Measurements from ENCODE around the gene RNF17.

The RNF17 gene

GRCh38 chr13:24741016-24741662 lies 22.8 kb upstream of the RNF17 start:
- POLR2A ChIA-PET, result interaction anchor here (1.4 kb wide), 1 partner anchor 227 kb away, joined by 3 read pairs; no protein-coding TSS in a partner anchor

GRCh38 chr13:24741791-24742190 lies 22.2 kb upstream of the RNF17 start:
- ChIA-PET POLR2A (no interaction called here), CTCF (no interaction called here)
- no peak for DNase-seq (ENCODE audit: extremely low spot score)
- TF ChIP-seq ARNT (IDR thresholded peaks at IDR 0.05), result no peak
- TF ChIP-seq HDGF (IDR thresholded peaks at IDR 0.05; ENCODE audit: borderline replicate concordance), result no peak
- TF ChIP-seq L3MBTL2 (conservative IDR thresholded peaks at IDR 0.05), result no peak
- TF ChIP-seq ZNF384 (IDR thresholded peaks at IDR 0.05), result no peak
- TF ChIP-seq SUZ12 (IDR thresholded peaks at IDR 0.05), result no peak
- TF ChIP-seq TARDBP (IDR thresholded peaks at IDR 0.05), result no peak
- TF ChIP-seq CTBP1 (IDR thresholded peaks at IDR 0.05; ENCODE audit: borderline replicate concordance), result no peak
- TF ChIP-seq ELF4 (IDR thresholded peaks at IDR 0.05), result no peak
- TF ChIP-seq PKNOX1 (IDR thresholded peaks at IDR 0.05), result no peak
- no peak for TF ChIP-seq NFRKB (IDR thresholded peaks at IDR 0.05)
- no peak for TF ChIP-seq FOXA1 (IDR thresholded peaks at IDR 0.05)
- no peak for TF ChIP-seq LEF1 (IDR thresholded peaks at IDR 0.05; ENCODE audit: borderline replicate concordance)
- TF ChIP-seq FOXK2 (IDR thresholded peaks at IDR 0.05), result no peak
- TF ChIP-seq FOXM1 (IDR thresholded peaks at IDR 0.05; ENCODE audit: borderline replicate concordance), result no peak

More at GRCh38 chr13:24741016-24741662, 22.8 kb upstream of the RNF17 start:
- CTCF ChIA-PET, result interaction anchor here (0.5 to 0.9 kb wide), 2 partner anchors 48 to 179 kb away, joined by 3 read pairs; no protein-coding TSS in a partner anchor
- no peak for TF ChIP-seq FOXA1 (IDR thresholded peaks at IDR 0.05)
- TF ChIP-seq SUZ12 (IDR thresholded peaks at IDR 0.05), result no peak
- no peak for TF ChIP-seq PKNOX1 (IDR thresholded peaks at IDR 0.05)
- no peak for TF ChIP-seq NFRKB (IDR thresholded peaks at IDR 0.05)
- no peak for TF ChIP-seq ARNT (IDR thresholded peaks at IDR 0.05)
- TF ChIP-seq BHLHE40 (IDR thresholded peaks at IDR 0.05; ENCODE audit: borderline replicate concordance), result no peak
- TF ChIP-seq HDGF (IDR thresholded peaks at IDR 0.05; ENCODE audit: borderline replicate concordance), result no peak
- TF ChIP-seq TARDBP (IDR thresholded peaks at IDR 0.05), result no peak
- peak; percentile 21 for DNase-seq (ENCODE audit: extremely low spot score)

GRCh38 chr13:24742294-24742693 lies 21.7 kb upstream of the RNF17 start:
- TF ChIP-seq FOXM1 (IDR thresholded peaks at IDR 0.05; ENCODE audit: borderline replicate concordance) (no peak), FOXA1 (IDR thresholded peaks at IDR 0.05) (no peak), ZNF384 (IDR thresholded peaks at IDR 0.05) (no peak), CTBP1 (IDR thresholded peaks at IDR 0.05; ENCODE audit: borderline replicate concordance) (no peak), LEF1 (IDR thresholded peaks at IDR 0.05; ENCODE audit: borderline replicate concordance) (no peak), SP1 (IDR thresholded peaks at IDR 0.05) (no peak), SUZ12 (IDR thresholded peaks at IDR 0.05) (no peak), L3MBTL2 (conservative IDR thresholded peaks at IDR 0.05) (no peak), HDGF (IDR thresholded peaks at IDR 0.05; ENCODE audit: borderline replicate concordance) (no peak), PKNOX1 (IDR thresholded peaks at IDR 0.05) (no peak), ARNT (IDR thresholded peaks at IDR 0.05) (no peak), FOXK2 (IDR thresholded peaks at IDR 0.05) (no peak), BHLHE40 (IDR thresholded peaks at IDR 0.05; ENCODE audit: borderline replicate concordance) (no peak), TARDBP (IDR thresholded peaks at IDR 0.05) (no peak), NFRKB (IDR thresholded peaks at IDR 0.05) (no peak), ELF4 (IDR thresholded peaks at IDR 0.05) (no peak)
- ChIA-PET POLR2A (no interaction called here), CTCF (no interaction called here)
- DNase-seq (ENCODE audit: extremely low spot score), result no peak

GRCh38 chr13:24742977-24743376 lies 21.0 kb upstream of the RNF17 start:
- CTCF ChIA-PET, result no interaction called here
- TF ChIP-seq HDGF (IDR thresholded peaks at IDR 0.05; ENCODE audit: borderline replicate concordance), result no peak
- no peak for TF ChIP-seq NFRKB (IDR thresholded peaks at IDR 0.05)
- TF ChIP-seq ZNF384 (IDR thresholded peaks at IDR 0.05), result no peak
- no peak for TF ChIP-seq FOXM1 (IDR thresholded peaks at IDR 0.05; ENCODE audit: borderline replicate concordance)
- no peak for TF ChIP-seq SP1 (IDR thresholded peaks at IDR 0.05)
- TF ChIP-seq FOXA1 (IDR thresholded peaks at IDR 0.05), result no peak
- TF ChIP-seq BHLHE40 (IDR thresholded peaks at IDR 0.05; ENCODE audit: borderline replicate concordance), result no peak
- TF ChIP-seq LEF1 (IDR thresholded peaks at IDR 0.05; ENCODE audit: borderline replicate concordance), result no peak
- no peak for TF ChIP-seq PKNOX1 (IDR thresholded peaks at IDR 0.05)
- TF ChIP-seq CTBP1 (IDR thresholded peaks at IDR 0.05; ENCODE audit: borderline replicate concordance), result no peak
- TF ChIP-seq FOXK2 (IDR thresholded peaks at IDR 0.05), result no peak
- no peak for TF ChIP-seq ARNT (IDR thresholded peaks at IDR 0.05)
- TF ChIP-seq L3MBTL2 (conservative IDR thresholded peaks at IDR 0.05), result no peak
- TF ChIP-seq SUZ12 (IDR thresholded peaks at IDR 0.05), result no peak
- TF ChIP-seq TARDBP (IDR thresholded peaks at IDR 0.05), result no peak
- DNase-seq (ENCODE audit: extremely low spot score), result no peak
- POLR2A ChIA-PET, result no interaction called here

- DNase-seq (ENCODE audit: extremely low spot score), result no peak
- ChIA-PET POLR2A (interaction anchor here (0.7 kb wide), 1 partner anchor 32 kb away, joined by 3 read pairs; no protein-coding TSS in a partner anchor), CTCF (no interaction called here)
Observed at GRCh38 chr13:24744247-24744646, 19.7 kb upstream of the RNF17 start.

More at GRCh38 chr13:24744247-24744646, 19.7 kb upstream of the RNF17 start:
- TF ChIP-seq FOXM1 (IDR thresholded peaks at IDR 0.05; ENCODE audit: borderline replicate concordance), result no peak
- TF ChIP-seq FOXA1 (IDR thresholded peaks at IDR 0.05), result no peak
- no peak for TF ChIP-seq TARDBP (IDR thresholded peaks at IDR 0.05)
- TF ChIP-seq LEF1 (IDR thresholded peaks at IDR 0.05; ENCODE audit: borderline replicate concordance), result no peak

Measured in HEK293T (cell line).